Gastroesophageal sphincter (tissue), 4 donors: Measurements from ENCODE around the gene LCNL1. TPM values are rescaled to one million over a fixed set of nuclear protein-coding genes. Genes with fewer than 3 reads are reported as not detected.

ENCODE experiments used
- ATAC-seq: fragments of 150-250 bp; one replicate; pipeline ENCODE4 v1.9.1; 2016; ENCODE audit warnings: mild to moderate bottlenecking, moderate library complexity
- H3K27ac ChIP-seq, 4 donors: fragments of 200-600 bp; sonication (generic) in 3 of 4; 1 replicate in 3 of 4; 2 replicates in 1 of 4; pipeline ENCODE4 v1.5.1; 2016 to 2019
- H3K27me3 ChIP-seq: fragments of 200-600 bp; sonication (generic); one replicate; pipeline ENCODE4 v1.5.1; 2019
- H3K36me3 ChIP-seq, 2 donors: fragments of 200-600 bp; sonication (generic); one replicate each; pipeline ENCODE4 v1.5.1; 2019; ENCODE audit warnings: control low read depth in 1 of 2
- H3K4me1 ChIP-seq, 3 donors: fragments of 200-600 bp; sonication (generic); 1 replicate in 2 of 3; 2 replicates in 1 of 3; pipeline ENCODE4 v1.5.1; 2016 to 2019; ENCODE audit warnings: control low read depth in 2 of 3
- H3K4me3 ChIP-seq, 2 donors: fragments of 200-600 bp; sonication (generic); one replicate each; pipeline ENCODE4 v1.5.1; 2019; ENCODE audit warnings: mild to moderate bottlenecking in 1 of 2, moderate library complexity in 1 of 2
- H3K9me3 ChIP-seq, 3 donors: fragments of 200-600 bp; sonication (generic); one replicate each; pipeline ENCODE4 v1.5.1; 2017 to 2019; ENCODE audit warnings: control low read depth in 2 of 3
- EP300 ChIP-seq: sonication (generic); formaldehyde crosslinking; IDR thresholded peaks from one replicate; pipeline ENCODE4 v1.6.1; 2017; ENCODE audit warnings: antibody characterized with exemption, mild to moderate bottlenecking
- POLR2A ChIP-seq, 2 donors: fragments of 450-650 bp; IDR thresholded peaks; one replicate each; pipeline ENCODE4 v1.6.1; 2017; ENCODE audit warnings: antibody characterized with exemption in 2 of 2, mild to moderate bottlenecking in 2 of 2, moderate library complexity in 1 of 2
- POLR2AphosphoS5 ChIP-seq: sonication (generic); formaldehyde crosslinking; IDR thresholded peaks from one replicate; pipeline ENCODE4 v1.6.1; 2017; ENCODE audit warnings: antibody characterized with exemption
- WGBS, 2 donors: methylation state at CpG; one replicate each; pipeline ENCODE4 v1.1.5; 2018; ENCODE audit warnings: low coverage in 1 of 2; 5-methylcytosine and 5-hydroxymethylcytosine counted together
- total RNA-seq, 4 donors: library from RNA; depleted of rRNA; stranded (reverse); fragments of >200 nt; gene quantifications; one replicate each; pipeline ENCODE4 v1.1.0, GENCODE V29; 2016
- TF ChIP-seq, protein P1 (sequence below), 4 experiments: fragments of 200-600 bp in 2 of 4; fragments of 450-650 bp in 2 of 4; sonication (generic) in 1 of 4; IDR thresholded peaks; one replicate each; pipeline ENCODE4 v1.5.1; 2017 to 2019; ENCODE audit warnings: antibody characterized with exemption in 4 of 4, mild to moderate bottlenecking in 2 of 4, moderate library complexity in 2 of 4

LCNL1 gene
- total RNA-seq, 4 donors from 2014 or later: 0.40 TPM; not detected in 2

DNA sequence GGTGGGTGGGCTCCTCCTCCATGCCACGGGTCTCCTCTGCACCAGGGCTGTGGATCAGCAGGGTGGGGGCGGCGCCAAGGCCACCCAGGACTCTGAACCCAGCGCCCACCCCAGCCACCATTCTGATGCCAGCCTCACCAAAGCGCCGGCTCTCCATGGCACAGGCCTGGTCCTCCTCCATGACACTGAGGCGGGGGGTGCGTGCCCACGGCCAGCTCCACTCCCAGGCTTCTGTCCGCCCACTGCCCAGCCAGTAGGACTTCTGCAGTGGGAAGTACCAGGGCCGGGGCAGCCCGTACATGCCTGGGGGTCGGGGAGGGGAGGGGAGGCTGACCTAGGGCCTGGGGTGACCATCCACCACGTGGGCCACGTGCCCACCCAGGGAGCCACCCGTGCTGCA is 33.6 kb downstream of the LCNL1 start:
- Histone ChIP-seq H3K27ac (no peak overlapping the region), H3K4me3 (no peak overlapping the region), H3K36me3 (peaks cover 0 to 98% of the 10 kb centered on the region in 2 donors), H3K9me3 (no peaks in the 10 kb centered on the region), H3K27me3 (no peaks in the 10 kb centered on the region), H3K4me1 (no peaks in the 10 kb centered on the region)
- no CpG with 5 or more reads among the region's 16 CpGs for WGBS, 2 donors
- ATAC-seq: no peak
- TF ChIP-seq POLR2A (IDR thresholded peaks at IDR 0.05) (no peak), EP300 (no peak), POLR2AphosphoS5 (no peak)
- TF ChIP-seq, protein P1, sequence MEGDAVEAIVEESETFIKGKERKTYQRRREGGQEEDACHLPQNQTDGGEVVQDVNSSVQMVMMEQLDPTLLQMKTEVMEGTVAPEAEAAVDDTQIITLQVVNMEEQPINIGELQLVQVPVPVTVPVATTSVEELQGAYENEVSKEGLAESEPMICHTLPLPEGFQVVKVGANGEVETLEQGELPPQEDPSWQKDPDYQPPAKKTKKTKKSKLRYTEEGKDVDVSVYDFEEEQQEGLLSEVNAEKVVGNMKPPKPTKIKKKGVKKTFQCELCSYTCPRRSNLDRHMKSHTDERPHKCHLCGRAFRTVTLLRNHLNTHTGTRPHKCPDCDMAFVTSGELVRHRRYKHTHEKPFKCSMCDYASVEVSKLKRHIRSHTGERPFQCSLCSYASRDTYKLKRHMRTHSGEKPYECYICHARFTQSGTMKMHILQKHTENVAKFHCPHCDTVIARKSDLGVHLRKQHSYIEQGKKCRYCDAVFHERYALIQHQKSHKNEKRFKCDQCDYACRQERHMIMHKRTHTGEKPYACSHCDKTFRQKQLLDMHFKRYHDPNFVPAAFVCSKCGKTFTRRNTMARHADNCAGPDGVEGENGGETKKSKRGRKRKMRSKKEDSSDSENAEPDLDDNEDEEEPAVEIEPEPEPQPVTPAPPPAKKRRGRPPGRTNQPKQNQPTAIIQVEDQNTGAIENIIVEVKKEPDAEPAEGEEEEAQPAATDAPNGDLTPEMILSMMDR (IDR thresholded peaks at IDR 0.05): no peak

DNA sequence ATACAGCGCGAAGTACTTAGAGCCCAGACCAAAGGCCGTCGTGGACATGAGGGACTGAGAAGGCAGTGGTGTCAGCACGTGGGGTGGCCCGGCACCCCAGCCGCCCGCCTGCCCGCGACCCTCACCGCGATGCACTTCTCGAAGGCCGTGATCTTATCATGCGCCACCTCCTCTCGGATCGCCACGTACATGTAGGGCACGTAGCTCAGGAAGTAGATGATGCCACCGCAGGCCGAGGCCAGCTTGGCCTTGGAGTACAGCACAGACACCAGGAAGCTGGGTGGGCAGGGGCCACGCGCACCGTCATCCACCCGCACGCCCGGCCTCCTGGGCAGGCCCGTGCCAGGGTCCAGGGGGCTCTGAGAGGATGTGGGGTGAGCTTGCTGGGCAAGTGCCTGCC is 34.3 kb downstream of the LCNL1 start:
- Histone ChIP-seq H3K27ac (no peak overlapping the region), H3K9me3 (no peaks in the 10 kb centered on the region), H3K36me3 (peaks cover 0 to 95% of the 10 kb centered on the region in 2 donors), H3K4me3 (no peak overlapping the region), H3K4me1 (no peaks in the 10 kb centered on the region), H3K27me3 (no peaks in the 10 kb centered on the region)
- 96% methylated on average over 11 of the region's 28 CpGs; no CpG with 5 or more reads in 1 of the 2 donors for WGBS, 2 donors
- TF ChIP-seq POLR2A (IDR thresholded peaks at IDR 0.05) (no peak), EP300 (no peak), POLR2AphosphoS5 (no peak)
- TF ChIP-seq, protein P1 (IDR thresholded peaks at IDR 0.05): no peak
- ATAC-seq: no peak

DNA sequence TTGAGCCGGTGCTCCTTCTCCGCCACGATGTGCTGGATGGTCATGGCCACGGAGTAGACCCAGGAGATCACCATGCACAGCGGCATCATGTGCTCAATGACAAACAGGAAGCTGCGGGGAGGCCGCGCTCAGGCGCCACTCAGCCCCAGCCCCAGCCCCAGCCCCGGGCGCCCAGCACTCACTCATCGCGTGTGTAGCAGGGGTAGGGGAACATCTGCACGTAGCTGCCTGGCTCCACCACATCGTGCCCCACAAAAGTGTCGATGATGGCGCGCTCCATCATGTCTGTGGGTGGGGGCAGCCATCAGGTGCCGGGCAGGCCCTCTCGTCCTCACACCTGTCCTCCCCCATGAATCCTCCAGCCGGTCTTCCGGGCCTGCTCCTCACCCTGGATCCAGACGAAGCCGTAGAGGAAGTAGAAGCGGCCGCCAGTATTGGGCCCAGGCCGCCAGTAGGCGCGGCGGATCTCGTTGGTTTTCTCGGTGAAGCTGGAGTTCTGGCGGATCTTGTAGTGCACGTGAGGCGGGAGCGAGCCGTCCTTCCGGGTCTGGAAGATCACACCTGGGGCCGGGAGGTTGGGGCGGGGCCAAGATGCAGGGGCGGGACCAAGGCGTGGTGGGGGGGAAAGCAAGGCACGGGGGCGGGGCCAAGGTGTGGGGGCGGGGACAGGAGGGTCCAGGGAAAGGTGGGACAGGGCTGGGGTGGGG is 35.2 kb downstream of the LCNL1 start:
- WGBS, 2 donors: 84% methylated on average over 5 of the region's 45 CpGs; no CpG with 5 or more reads in 1 of the 2 donors

DNA sequence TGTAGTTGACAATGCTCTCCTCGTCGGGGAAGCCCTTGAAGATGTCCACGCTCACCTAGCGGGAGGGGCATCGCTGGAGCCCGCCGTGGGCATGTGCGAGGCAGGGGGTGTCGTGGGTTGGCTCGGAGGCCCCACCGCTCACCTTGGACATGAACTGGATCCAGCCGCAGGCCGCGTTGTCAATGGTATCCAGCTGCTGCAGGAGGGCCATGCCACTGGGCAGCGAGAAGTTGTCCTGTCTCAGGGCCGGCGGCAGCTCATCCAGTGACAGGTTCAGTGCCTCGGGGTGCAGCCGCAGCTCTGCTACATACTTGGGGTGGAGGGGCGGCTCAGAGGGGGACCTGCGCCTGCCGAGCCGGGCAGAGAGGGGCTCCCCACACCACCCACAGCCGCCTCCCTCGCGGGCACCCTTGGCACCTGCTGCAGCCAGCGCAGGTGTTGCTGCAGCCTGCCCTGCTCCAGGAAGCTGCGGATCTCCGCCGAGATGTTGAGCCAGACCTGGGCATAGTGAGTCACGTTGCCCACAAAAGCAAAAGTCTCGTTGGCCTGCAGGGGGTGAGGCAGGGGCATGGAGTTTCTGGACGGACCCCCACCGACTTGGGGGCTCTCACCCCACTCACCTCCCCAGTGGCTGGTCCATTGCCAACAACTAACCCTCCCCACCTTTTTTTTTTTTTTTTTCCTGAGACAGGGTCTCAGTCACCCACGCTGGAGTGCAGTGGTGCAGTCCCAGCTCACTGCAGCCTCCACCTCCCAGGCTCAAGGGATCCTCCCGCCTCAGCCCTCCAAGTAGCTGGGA is 36.2 kb downstream of the LCNL1 start:
- Histone ChIP-seq H3K36me3 (peaks cover 0 to 76% of the 10 kb centered on the region in 2 donors), H3K27ac (no peak overlapping the region), H3K4me1 (no peaks in the 10 kb centered on the region), H3K27me3 (no peaks in the 10 kb centered on the region), H3K9me3 (no peaks in the 10 kb centered on the region), H3K4me3 (no peak overlapping the region)
- 60 to 84% methylated on average over 1 to 8 of the region's 36 CpGs for WGBS, 2 donors
- no peak for TF ChIP-seq POLR2A (IDR thresholded peaks at IDR 0.05)
- no peak for TF ChIP-seq EP300
- TF ChIP-seq POLR2AphosphoS5: no peak
- TF ChIP-seq, protein P1 (IDR thresholded peaks at IDR 0.05): no peak
- ATAC-seq: no peak

More for the DNA sequence above, 35.2 kb downstream of the LCNL1 start:
- Histone ChIP-seq H3K36me3 (peaks cover 0 to 86% of the 10 kb centered on the region in 2 donors), H3K9me3 (no peaks in the 10 kb centered on the region), H3K4me3 (no peak overlapping the region), H3K27ac (no peak overlapping the region), H3K4me1 (no peaks in the 10 kb centered on the region), H3K27me3 (no peaks in the 10 kb centered on the region)
- TF ChIP-seq EP300 (no peak), POLR2A (IDR thresholded peaks at IDR 0.05) (no peak), POLR2AphosphoS5 (no peak)
- TF ChIP-seq, protein P1 (IDR thresholded peaks at IDR 0.05): no peak
- ATAC-seq: no peak
